Neural cell (in vitro differentiated cells): ENCODE measurements around the gene IGF2R.

Source experiments
- EP300 ChIP-seq: fragments of 450-650 bp; conservative IDR thresholded peaks from 2 replicates; pipeline ENCODE4 v1.6.1; 2014; ENCODE audit warnings: antibody characterized with exemption, mild to moderate bottlenecking, moderate library complexity; ENCODE audit not compliant: poor library complexity, severe bottlenecking
- EZH2 ChIP-seq: fragments of 200-600, 300-800 bp; shearing (Covaris generic), sonication (generic); IDR thresholded peaks from 2 replicates; pipeline ENCODE4 v1.6.1; 2014; ENCODE audit warnings: antibody characterized with exemption, low read length, borderline replicate concordance, mild to moderate bottlenecking; ENCODE audit not compliant: insufficient read depth, poor library complexity, severe bottlenecking
- MXI1 ChIP-seq: fragments of 450-650 bp; conservative IDR thresholded peaks from 2 replicates; pipeline ENCODE4 v1.6.1; 2014; ENCODE audit warnings: antibody characterized with exemption, mild to moderate bottlenecking; ENCODE audit not compliant: poor library complexity, severe bottlenecking
- POLR2AphosphoS5 ChIP-seq: IDR thresholded peaks from 2 replicates; pipeline ENCODE4 v1.6.1; 2012
- RAD21 ChIP-seq: fragments of 450-650 bp; conservative IDR thresholded peaks from 2 replicates; pipeline ENCODE4 v1.6.1; 2014; ENCODE audit warnings: antibody characterized with exemption, mild to moderate bottlenecking, moderate library complexity
- TAF1 ChIP-seq: IDR thresholded peaks from 2 replicates; pipeline ENCODE4 v1.6.1; 2012; ENCODE audit warnings: low read depth
- TF ChIP-seq, protein P1 (sequence below): fragments of 450-650 bp; IDR thresholded peaks from 2 replicates; pipeline ENCODE4 v1.5.1; 2014; ENCODE audit warnings: antibody characterized with exemption, mild to moderate bottlenecking, moderate library complexity; ENCODE audit not compliant: poor library complexity, severe bottlenecking

DNA sequence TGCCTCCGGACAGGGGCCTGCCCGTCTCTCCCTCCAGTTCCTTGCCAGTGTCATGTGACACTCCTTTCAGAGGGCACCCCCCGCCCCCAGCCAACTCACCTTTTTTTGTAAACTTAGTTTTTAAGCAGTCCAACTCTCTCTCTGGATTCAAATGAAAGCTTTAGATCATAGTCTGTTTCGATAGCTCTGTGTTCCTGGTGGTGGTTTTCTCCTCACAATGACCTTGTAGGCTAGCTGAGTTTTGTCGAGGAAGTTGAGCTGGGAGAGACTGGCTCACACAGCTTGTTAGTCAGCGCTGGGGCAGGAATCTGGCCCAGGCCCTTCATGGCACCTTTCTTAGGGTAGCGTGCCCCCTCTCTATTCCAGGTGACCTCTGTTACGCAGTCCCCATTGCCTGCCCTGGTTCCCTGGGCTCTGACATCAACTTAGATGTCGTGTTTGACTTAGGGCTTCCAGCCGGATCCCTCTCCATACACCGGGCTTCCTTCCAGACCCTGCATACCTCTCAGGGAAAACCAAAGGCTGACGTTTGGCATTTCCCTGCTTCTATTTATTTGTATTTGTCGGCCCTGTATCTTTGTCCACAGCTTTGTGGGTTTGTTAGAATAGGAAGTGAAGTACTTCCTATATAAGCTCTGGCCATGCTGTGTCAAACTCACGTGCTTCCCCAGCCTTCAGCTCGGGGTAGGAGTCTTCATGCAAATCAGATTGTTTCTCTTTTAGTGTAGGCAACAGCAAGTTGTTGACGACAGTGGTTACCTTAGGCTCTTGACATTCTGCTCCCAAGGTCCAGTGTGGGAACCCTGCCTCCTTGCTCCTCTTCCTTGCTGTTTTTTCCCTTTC is 12.7 kb downstream of the IGF2R start:
- TF ChIP-seq EP300, result no peak
- TF ChIP-seq RAD21, result no peak
- TF ChIP-seq, protein P1, sequence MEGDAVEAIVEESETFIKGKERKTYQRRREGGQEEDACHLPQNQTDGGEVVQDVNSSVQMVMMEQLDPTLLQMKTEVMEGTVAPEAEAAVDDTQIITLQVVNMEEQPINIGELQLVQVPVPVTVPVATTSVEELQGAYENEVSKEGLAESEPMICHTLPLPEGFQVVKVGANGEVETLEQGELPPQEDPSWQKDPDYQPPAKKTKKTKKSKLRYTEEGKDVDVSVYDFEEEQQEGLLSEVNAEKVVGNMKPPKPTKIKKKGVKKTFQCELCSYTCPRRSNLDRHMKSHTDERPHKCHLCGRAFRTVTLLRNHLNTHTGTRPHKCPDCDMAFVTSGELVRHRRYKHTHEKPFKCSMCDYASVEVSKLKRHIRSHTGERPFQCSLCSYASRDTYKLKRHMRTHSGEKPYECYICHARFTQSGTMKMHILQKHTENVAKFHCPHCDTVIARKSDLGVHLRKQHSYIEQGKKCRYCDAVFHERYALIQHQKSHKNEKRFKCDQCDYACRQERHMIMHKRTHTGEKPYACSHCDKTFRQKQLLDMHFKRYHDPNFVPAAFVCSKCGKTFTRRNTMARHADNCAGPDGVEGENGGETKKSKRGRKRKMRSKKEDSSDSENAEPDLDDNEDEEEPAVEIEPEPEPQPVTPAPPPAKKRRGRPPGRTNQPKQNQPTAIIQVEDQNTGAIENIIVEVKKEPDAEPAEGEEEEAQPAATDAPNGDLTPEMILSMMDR, result no peak
- no peak for TF ChIP-seq EZH2
- no peak for TF ChIP-seq POLR2AphosphoS5
- no peak for TF ChIP-seq TAF1
- TF ChIP-seq MXI1, result no peak
